Retinal pigment epithelial cell (primary cell): ENCODE results near the gene SAMD13.

ENCODE experiments used
- DNase-seq: peaks from one replicate; pipeline ENCODE4 v3.0.0-alpha.2; 2010; ENCODE audit warnings: low read depth
- H3K4me3 ChIP-seq: 2 replicates; pipeline ENCODE4 v1.5.1; 2011; ENCODE audit warnings: mild to moderate bottlenecking, low read length, control low read depth, moderate library complexity
- TF ChIP-seq, protein P1 (sequence below): conservative IDR thresholded peaks from 2 replicates; pipeline ENCODE4 v1.5.1; 2011; ENCODE audit warnings: low read depth, low read length, control low read depth, inconsistent platforms

The SAMD13 gene

DNA sequence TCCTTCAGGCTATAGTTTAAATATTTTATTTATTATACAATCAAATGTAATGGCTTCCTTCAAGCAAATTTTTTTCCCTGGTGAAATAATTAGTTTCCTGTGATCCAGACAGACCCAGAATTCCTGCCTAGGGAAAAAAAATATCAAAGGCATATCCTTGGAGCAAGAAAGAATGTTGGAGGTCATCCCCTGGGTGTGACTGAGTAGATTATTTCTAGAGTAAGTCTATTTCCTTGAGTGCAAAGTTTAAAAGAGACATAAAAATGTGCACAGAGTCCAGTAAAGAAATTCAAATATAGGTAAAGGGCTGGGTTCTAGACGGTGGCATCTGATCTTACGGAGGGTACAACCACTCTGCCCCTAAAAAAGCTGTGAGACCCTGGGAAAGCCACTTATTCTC is 32.2 kb upstream of the SAMD13 start:
- DNase-seq, result no peak
- TF ChIP-seq, protein P1, sequence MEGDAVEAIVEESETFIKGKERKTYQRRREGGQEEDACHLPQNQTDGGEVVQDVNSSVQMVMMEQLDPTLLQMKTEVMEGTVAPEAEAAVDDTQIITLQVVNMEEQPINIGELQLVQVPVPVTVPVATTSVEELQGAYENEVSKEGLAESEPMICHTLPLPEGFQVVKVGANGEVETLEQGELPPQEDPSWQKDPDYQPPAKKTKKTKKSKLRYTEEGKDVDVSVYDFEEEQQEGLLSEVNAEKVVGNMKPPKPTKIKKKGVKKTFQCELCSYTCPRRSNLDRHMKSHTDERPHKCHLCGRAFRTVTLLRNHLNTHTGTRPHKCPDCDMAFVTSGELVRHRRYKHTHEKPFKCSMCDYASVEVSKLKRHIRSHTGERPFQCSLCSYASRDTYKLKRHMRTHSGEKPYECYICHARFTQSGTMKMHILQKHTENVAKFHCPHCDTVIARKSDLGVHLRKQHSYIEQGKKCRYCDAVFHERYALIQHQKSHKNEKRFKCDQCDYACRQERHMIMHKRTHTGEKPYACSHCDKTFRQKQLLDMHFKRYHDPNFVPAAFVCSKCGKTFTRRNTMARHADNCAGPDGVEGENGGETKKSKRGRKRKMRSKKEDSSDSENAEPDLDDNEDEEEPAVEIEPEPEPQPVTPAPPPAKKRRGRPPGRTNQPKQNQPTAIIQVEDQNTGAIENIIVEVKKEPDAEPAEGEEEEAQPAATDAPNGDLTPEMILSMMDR, result no peak
- H3K4me3 ChIP-seq, result no peak overlapping the region

DNA sequence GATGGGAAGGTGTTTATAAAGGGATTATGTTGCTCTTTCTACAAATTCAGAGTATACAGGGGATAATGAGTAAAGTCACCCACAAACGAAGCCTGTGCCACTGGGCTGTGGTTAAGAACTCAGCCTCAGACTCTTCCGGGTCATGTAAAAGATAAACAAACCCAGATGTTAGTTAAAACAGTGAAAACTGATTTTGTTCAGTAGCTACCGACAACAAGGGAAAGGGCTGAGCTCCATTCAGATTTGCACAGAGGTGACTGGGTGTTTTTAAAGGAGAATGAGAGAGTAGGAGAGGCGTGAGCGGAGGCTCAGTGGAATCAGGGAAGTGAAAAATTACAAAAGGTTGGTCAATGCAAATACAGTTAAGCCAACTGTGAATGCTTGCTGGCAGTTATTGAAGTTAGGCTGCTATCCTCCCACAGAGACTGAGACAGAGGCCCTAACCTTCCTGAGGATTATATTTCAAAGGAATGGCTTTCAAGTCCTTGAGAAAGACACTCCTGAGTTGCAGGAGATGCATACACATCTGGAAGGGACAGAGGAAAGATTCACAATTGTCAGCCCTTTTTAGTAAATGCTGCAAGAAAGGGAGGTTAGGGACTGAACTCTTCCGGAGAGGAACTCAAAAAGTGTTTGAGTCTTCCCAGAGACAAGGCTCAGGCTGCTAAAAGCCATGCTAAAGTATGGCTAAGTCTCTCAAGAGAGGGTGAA is 29.9 kb upstream of the SAMD13 start:
- TF ChIP-seq, protein P1, result no peak
- no peak for DNase-seq
- no peak overlapping the region for H3K4me3 ChIP-seq

DNA sequence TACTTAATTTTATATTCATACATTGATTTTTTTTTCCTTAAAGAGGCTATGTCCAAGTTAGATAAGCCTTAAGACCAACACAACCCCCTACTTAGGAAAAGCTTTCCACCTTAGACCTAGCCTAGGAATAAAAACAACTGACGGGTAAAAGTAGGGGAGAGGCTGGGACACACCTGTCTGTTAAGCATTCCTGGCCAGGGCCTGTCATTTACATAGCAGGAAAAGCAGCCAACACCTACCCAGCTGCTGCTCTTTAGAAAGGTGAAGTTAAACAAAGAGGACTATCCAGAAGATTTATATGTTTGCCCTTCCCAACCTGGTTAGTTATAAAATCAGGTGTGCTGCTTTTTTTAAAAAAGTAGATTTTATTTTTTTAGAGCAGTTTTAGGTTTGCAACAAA is 29.1 kb upstream of the SAMD13 start:
- TF ChIP-seq, protein P1, result no peak
- DNase-seq, result no peak

DNA sequence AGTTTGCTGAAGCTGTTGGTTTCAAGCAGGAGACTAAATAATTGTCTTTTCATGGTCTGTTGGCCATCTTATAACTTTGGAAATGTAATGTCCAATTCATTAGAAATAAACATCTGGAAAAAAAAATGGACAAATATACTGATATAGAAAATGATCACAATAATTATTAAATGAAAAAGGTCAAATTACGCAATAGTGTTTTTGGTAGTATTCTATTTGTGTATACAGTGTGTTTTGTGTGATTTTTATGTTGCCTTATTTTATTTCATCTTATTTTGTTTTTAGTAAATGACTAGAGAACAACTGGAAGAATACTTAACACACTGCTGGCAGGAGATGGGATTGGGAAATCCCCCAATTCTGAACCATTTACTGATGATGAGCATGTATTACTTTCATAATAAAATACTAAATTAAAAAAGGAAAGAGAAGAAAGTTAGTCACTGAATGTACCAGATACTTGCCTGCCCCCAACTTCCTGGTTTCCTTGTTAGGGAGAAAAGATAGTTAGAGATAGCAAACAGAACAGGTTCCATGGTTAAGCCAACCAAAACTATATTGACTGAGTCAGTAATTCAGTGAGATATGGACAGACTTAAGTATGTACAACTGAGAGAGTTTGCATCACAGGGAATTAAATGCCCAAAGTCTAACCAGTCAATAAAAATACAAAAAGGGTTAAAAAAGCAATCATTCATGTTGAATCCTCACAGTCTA is 24.0 kb upstream of the SAMD13 start:
- H3K4me3 ChIP-seq, result no peak overlapping the region
- no peak for DNase-seq
- TF ChIP-seq, protein P1, result no peak

More for the DNA sequence above, 29.1 kb upstream of the SAMD13 start:
- no peak overlapping the region for H3K4me3 ChIP-seq

DNA sequence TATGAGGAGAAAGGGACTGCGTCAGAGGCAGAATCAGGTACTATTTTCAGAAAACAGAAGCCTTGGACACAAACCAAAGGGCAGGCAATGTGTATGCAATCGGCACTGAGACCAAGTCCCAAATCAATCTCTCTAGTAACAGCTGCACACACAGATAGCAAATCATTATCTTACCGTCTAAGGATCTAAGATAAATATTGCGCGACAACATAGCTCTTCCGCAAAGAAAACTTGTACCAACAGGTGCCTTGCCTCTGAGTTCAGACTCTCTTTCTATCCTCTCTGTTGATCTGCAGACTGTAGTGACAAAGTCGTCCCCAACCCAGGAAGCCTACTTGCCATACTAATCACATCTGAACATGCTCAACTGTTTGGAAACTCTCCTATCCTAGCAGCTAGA is 22.6 kb upstream of the SAMD13 start:
- TF ChIP-seq, protein P1, result no peak
- no peak for DNase-seq
- no peak overlapping the region for H3K4me3 ChIP-seq

DNA sequence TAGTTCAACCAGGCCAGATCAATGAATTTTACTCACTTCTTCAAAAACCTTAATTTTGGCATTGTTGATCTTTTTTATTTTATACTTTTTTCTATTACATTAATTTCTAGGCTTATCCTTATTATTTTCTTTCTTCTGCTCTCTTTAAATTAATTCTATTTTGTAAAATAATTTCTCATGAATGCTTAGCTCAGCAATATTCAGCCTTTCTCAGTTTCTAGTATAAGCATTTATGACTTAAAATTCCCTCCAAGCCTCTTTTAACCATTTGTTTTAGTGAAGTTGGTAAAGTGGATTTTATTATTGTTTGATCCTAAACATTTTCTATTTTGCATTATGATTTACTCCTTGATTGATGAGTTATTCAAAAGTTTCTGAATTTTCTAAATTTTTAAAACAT is 20.6 kb upstream of the SAMD13 start:
- DNase-seq, result no peak
- TF ChIP-seq, protein P1, result no peak
- no peak overlapping the region for H3K4me3 ChIP-seq
